Activated B cell treated with CpG ODN at 0.5 μM for 24 hours (primary cell): Measurements from ENCODE around the gene CUL4A. TPM values are rescaled to one million over a fixed set of nuclear protein-coding genes. Genes with fewer than 3 reads are reported as not detected.

Experiments
- ATAC-seq: fragments of 200-7000 bp; cut with Tn5 transposase; one replicate; pipeline ENCODE4 v1.10.0; 2021; ENCODE audit warnings: low read depth, mild to moderate bottlenecking, moderate library complexity
- CTCF ChIA-PET: fragments of 350-600 bp; sonication (Branson Sonifier 250); formaldehyde crosslinking; loops from one replicate; lab custom pipeline; 2021; ENCODE audit warnings: antibody characterized with exemption; lab: Charles Lee
- POLR2A ChIA-PET: fragments of 350-600 bp; sonication (Branson Sonifier 250); formaldehyde crosslinking; loops from one replicate; lab custom pipeline; 2021; ENCODE audit warnings: antibody characterized with exemption; lab: Charles Lee
- DNase-seq: peaks from one replicate; pipeline ENCODE4 v3.0.0; 2022
- H3K27ac Mint-ChIP-seq: one replicate; pipeline ENCODE4 v1.8.0; 2020; ENCODE audit warnings: mixed read lengths
- H3K27me3 Mint-ChIP-seq: one replicate; pipeline ENCODE4 v1.8.0; 2021; ENCODE audit warnings: mixed read lengths
- H3K36me3 Mint-ChIP-seq: one replicate; pipeline ENCODE4 v1.8.0; 2021; ENCODE audit warnings: low read depth, mixed read lengths
- H3K4me1 Mint-ChIP-seq: one replicate; pipeline ENCODE4 v1.8.0; 2021; ENCODE audit warnings: mixed read lengths
- H3K4me3 Mint-ChIP-seq: one replicate; pipeline ENCODE4 v1.8.0; 2020; ENCODE audit warnings: mild to moderate bottlenecking, mixed read lengths
- H3K9me3 Mint-ChIP-seq: one replicate; pipeline ENCODE4 v1.8.0; 2020; ENCODE audit warnings: mixed read lengths
- CTCF ChIP-seq: fragments of 200-600 bp; IDR thresholded peaks from one replicate; pipeline ENCODE4 v1.8.0; 2022; ENCODE audit warnings: antibody characterized with exemption, mild to moderate bottlenecking
- intact Hi-C: fragments of 100-400 bp; cut with micrococcal nuclease; formaldehyde crosslinking; loops from one replicate; pipeline ENCODE4 v1.15.1; 2024
- total RNA-seq: library from RNA; stranded (reverse); gene quantifications from 2 replicates; pipeline ENCODE4 v1.2.3, GENCODE V29; 2022

The CUL4A gene
- total RNA-seq, 1 donor from 2014 or later: 77.2 TPM

GRCh38 chr13:113267642-113268405 is 58.4 kb downstream of the CUL4A start:
- no peak for DNase-seq
- Mint-ChIP-seq H3K27ac (no peak overlapping the region), H3K36me3 (peaks cover 26% of the 10 kb centered on the region), H3K27me3 (no peaks in the 10 kb centered on the region), H3K9me3 (no peaks in the 10 kb centered on the region), H3K4me3 (no peak overlapping the region), H3K4me1 (no peaks in the 10 kb centered on the region)
- no peak for ATAC-seq
- ChIA-PET CTCF (no interaction called here), POLR2A (no interaction called here)
- intact Hi-C loops: no loop called here
- no peak for TF ChIP-seq CTCF

- CTCF ChIA-PET: no interaction called here
Measured at GRCh38 chr13:113272031-113272430, 62.6 kb downstream of the CUL4A start.

GRCh38 chr13:113272701-113273181 is 63.3 kb downstream of the CUL4A start:
- intact Hi-C loops: no loop called here
- Mint-ChIP-seq H3K4me3 (no peak overlapping the region), H3K9me3 (no peaks in the 10 kb centered on the region), H3K36me3 (peaks cover 8% of the 10 kb centered on the region), H3K27ac (no peak overlapping the region), H3K27me3 (no peaks in the 10 kb centered on the region), H3K4me1 (no peaks in the 10 kb centered on the region)
- DNase-seq (no peak), ATAC-seq (no peak)
- TF ChIP-seq CTCF: no peak
- CTCF ChIA-PET: no interaction called here
- POLR2A ChIA-PET: no interaction called here

More at GRCh38 chr13:113272031-113272430, 62.6 kb downstream of the CUL4A start:
- Mint-ChIP-seq H3K4me1 (no peaks in the 10 kb centered on the region), H3K27me3 (no peaks in the 10 kb centered on the region), H3K36me3 (peaks cover 10% of the 10 kb centered on the region), H3K9me3 (no peaks in the 10 kb centered on the region), H3K4me3 (no peak overlapping the region), H3K27ac (no peak overlapping the region)
- DNase-seq: no peak
- no peak for ATAC-seq
- intact Hi-C loops: no loop called here
- POLR2A ChIA-PET: no interaction called here
- TF ChIP-seq CTCF: no peak

- ATAC-seq (no peak), DNase-seq (no peak)
- H3K4me1 Mint-ChIP-seq: no peaks in the 10 kb centered on the region
- ChIA-PET CTCF (no interaction called here), POLR2A (no interaction called here)
- intact Hi-C loops: no loop called here
- H3K9me3 Mint-ChIP-seq: no peaks in the 10 kb centered on the region
- H3K36me3 Mint-ChIP-seq: peaks cover 8% of the 10 kb centered on the region
- H3K4me3 Mint-ChIP-seq: no peak overlapping the region
- H3K27me3 Mint-ChIP-seq: no peaks in the 10 kb centered on the region
- no peak overlapping the region for H3K27ac Mint-ChIP-seq
- no peak for TF ChIP-seq CTCF
Measured at GRCh38 chr13:113273321-113273720, 63.9 kb downstream of the CUL4A start.

- Mint-ChIP-seq H3K36me3 (peaks cover 8% of the 10 kb centered on the region), H3K4me1 (no peaks in the 10 kb centered on the region), H3K9me3 (no peaks in the 10 kb centered on the region), H3K27me3 (no peaks in the 10 kb centered on the region), H3K27ac (no peak overlapping the region), H3K4me3 (no peak overlapping the region)
- ATAC-seq (no peak), DNase-seq (no peak)
- ChIA-PET CTCF (interaction anchor here (1.1 kb wide), 1 partner anchor 120 kb away, joined by 6 read pairs; no protein-coding TSS in a partner anchor), POLR2A (no interaction called here)
- intact Hi-C loops: no loop called here
- TF ChIP-seq CTCF: no peak
Measured at GRCh38 chr13:113273851-113274590, 64.6 kb downstream of the CUL4A start.
